ENCODE results near the gene MAP3K7CL.

- TF ChIP-seq CTCF (IDR thresholded peaks at IDR 0.05) (no peak), POLR2A (IDR thresholded peaks at IDR 0.05) (no peak)
Measured at GRCh38 chr21:29217818-29218291, 87.4 kb downstream of the MAP3K7CL start.

Measured in Peyer's patch (tissue), 4 donors.